Activated naive CD4-positive, alpha-beta T cell treated with anti-CD3 and anti-CD28 coated beads, Interleukin-2, amount 10 ng/mL, durations not matched to agents 7 days and 5 days (primary cell): ENCODE data around the gene FASN.

Experiments
- CTCF ChIA-PET: fragments of 350-600 bp; sonication (Branson Sonifier 250); formaldehyde crosslinking; loops from one replicate; lab custom pipeline; 2021; ENCODE audit warnings: antibody characterized with exemption; lab: Charles Lee
- DNase-seq: peaks from one replicate; pipeline ENCODE4 v3.0.0-alpha.2; 2020
- H3K27ac Mint-ChIP-seq: one replicate; pipeline ENCODE4 v1.8.0; 2021; ENCODE audit warnings: mild to moderate bottlenecking, moderate library complexity, mixed read lengths
- H3K27me3 Mint-ChIP-seq: one replicate; pipeline ENCODE4 v1.8.0; 2021; ENCODE audit warnings: mild to moderate bottlenecking, mixed read lengths
- H3K36me3 Mint-ChIP-seq: one replicate; pipeline ENCODE4 v1.8.0; 2021; ENCODE audit warnings: mixed read lengths
- H3K4me1 Mint-ChIP-seq: one replicate; pipeline ENCODE4 v1.8.0; 2021; ENCODE audit warnings: mixed read lengths
- H3K4me3 Mint-ChIP-seq: one replicate; pipeline ENCODE4 v1.8.0; 2021; ENCODE audit warnings: mild to moderate bottlenecking, moderate library complexity, mixed read lengths
- H3K9me3 Mint-ChIP-seq: one replicate; pipeline ENCODE4 v1.8.0; 2021; ENCODE audit warnings: mixed read lengths

The FASN gene

GRCh38 chr17:82112181-82112913 is 14.3 kb upstream of the FASN start:
- CTCF ChIA-PET: no interaction called here
- H3K36me3 Mint-ChIP-seq: no peaks in the 10 kb centered on the region
- no peak overlapping the region for H3K27ac Mint-ChIP-seq
- H3K27me3 Mint-ChIP-seq: no peaks in the 10 kb centered on the region
- DNase-seq: no peak
- H3K4me1 Mint-ChIP-seq: peaks cover 20% of the 10 kb centered on the region
- no peaks in the 10 kb centered on the region for H3K9me3 Mint-ChIP-seq
- H3K4me3 Mint-ChIP-seq: no peak overlapping the region

DNA sequence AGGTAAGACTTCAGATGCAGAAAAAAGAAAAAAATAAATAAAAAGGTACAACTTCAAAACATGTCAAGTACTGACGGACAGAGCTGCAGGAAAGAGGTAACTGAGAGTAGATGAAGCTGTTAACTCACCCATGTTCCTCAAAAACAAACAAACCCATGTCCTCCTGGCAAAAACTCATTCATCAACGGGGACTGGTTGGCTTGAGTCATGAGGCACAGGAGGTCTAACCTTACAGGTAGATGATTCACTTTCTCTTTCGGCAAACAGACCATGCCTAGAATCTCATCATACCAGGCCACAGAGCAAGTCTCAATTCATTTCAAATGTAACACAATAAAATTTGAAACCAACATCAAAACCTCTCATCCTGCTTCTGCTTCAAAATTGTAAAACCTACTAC is 12.3 kb upstream of the FASN start:
- Mint-ChIP-seq H3K36me3 (no peaks in the 10 kb centered on the region), H3K27me3 (no peaks in the 10 kb centered on the region), H3K9me3 (no peaks in the 10 kb centered on the region), H3K4me1 (peaks cover 40% of the 10 kb centered on the region), H3K4me3 (no peak overlapping the region), H3K27ac (peak overlapping the region; percentile 45)
- no peak for DNase-seq
- CTCF ChIA-PET: no interaction called here

GRCh38 chr17:82108961-82109475 is 11.0 kb upstream of the FASN start:
- Mint-ChIP-seq H3K36me3 (no peaks in the 10 kb centered on the region), H3K4me1 (peaks cover 46% of the 10 kb centered on the region), H3K4me3 (no peak overlapping the region), H3K27me3 (no peaks in the 10 kb centered on the region), H3K9me3 (no peaks in the 10 kb centered on the region), H3K27ac (peak overlapping the region; percentile 20)
- no peak for DNase-seq
- CTCF ChIA-PET: interaction anchor here (1.2 kb wide), 1 partner anchor 17 kb away, joined by 4 read pairs; no protein-coding TSS in a partner anchor

- no peaks in the 10 kb centered on the region for H3K9me3 Mint-ChIP-seq
- CTCF ChIA-PET: interaction anchor here (1.2 kb wide), 1 partner anchor 18 kb away, joined by 4 read pairs; no protein-coding TSS in a partner anchor
- H3K27me3 Mint-ChIP-seq: no peaks in the 10 kb centered on the region
- peaks cover 47% of the 10 kb centered on the region for H3K4me1 Mint-ChIP-seq
- DNase-seq: no peak
- no peak overlapping the region for H3K4me3 Mint-ChIP-seq
- H3K36me3 Mint-ChIP-seq: no peaks in the 10 kb centered on the region
- H3K27ac Mint-ChIP-seq: peak overlapping the region; percentile 71
Measured at GRCh38 chr17:82108496-82108945, 10.5 kb upstream of the FASN start.

DNA sequence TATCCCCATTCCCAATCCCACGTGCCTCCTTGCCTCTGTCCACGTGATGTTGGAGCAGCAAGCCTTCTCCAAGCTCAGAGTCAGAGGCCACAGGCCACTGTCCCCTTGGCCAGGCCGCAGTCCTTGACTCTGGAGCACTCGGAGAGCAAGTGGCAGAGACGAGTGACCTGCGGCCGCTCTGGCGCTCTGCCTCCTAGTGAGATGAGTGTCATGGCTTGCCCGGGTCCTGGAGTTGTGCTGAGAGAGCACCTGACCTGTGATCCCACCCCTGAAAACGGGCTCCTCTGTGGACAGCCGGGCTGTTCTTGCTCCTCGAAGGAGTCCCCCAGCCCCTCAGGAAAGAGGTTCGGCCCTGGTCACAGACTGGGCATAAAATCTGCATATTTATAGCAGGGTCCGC is 10.0 kb upstream of the FASN start:
- Mint-ChIP-seq H3K4me1 (peaks cover 47% of the 10 kb centered on the region), H3K27ac (peak overlapping the region; percentile 71), H3K9me3 (no peaks in the 10 kb centered on the region), H3K27me3 (no peaks in the 10 kb centered on the region), H3K36me3 (no peaks in the 10 kb centered on the region), H3K4me3 (no peak overlapping the region)
- CTCF ChIA-PET: interaction anchor here (1.2 kb wide), 1 partner anchor 18 kb away, joined by 4 read pairs; no protein-coding TSS in a partner anchor
- no peak for DNase-seq

GRCh38 chr17:82107341-82107860 is 9.4 kb upstream of the FASN start:
- Mint-ChIP-seq H3K27ac (peak overlapping the region; percentile 69), H3K36me3 (no peaks in the 10 kb centered on the region), H3K4me1 (peaks cover 47% of the 10 kb centered on the region), H3K27me3 (no peaks in the 10 kb centered on the region), H3K4me3 (peak overlapping the region; percentile 15), H3K9me3 (no peaks in the 10 kb centered on the region)
- DNase-seq: no peak
- CTCF ChIA-PET: interaction anchor here (1.0 to 1.3 kb wide), 3 partner anchors 9 to 77 kb away, joined by 4 to 5 read pairs (median 5); no protein-coding TSS in a partner anchor

DNA sequence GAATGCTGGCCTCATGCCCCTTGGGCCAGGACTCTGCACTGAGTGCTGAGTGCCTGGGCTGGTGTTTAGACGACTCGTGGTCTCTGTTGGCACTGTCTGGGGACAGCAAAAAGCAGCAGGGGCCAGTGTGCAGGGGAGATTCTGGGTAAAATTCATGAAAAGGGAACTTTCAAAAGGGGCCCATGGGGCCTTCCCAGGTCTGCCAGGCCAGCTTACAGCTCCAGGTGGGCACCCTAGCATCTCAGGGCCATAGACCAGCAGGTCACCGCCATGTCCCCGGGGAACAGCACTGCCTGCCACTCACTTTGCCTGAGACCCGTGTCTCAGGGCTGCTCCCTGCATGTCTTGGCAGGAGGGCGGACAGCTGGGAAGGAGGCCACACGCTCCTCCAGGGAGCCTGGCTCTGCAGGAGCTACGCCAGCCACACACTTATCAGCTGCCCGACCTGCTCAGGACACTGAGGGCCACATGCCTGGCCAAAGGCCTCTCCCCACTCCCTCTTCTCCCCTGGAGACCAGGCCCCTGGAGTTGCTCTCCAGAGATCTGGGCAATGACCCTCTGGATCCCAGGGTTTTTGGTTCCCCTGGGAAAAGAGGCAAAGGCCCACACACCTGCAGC is 8.8 kb upstream of the FASN start:
- peak overlapping the region; percentile 78 for H3K4me3 Mint-ChIP-seq
- CTCF ChIA-PET: interaction anchor here (0.7 to 2.1 kb wide), 5 partner anchors 9 to 76 kb away, joined by 3 to 5 read pairs (median 5); partner anchors contain the start of gene DCXR
- peak overlapping the region; percentile 95 for H3K27ac Mint-ChIP-seq
- H3K27me3 Mint-ChIP-seq: no peaks in the 10 kb centered on the region
- H3K36me3 Mint-ChIP-seq: no peaks in the 10 kb centered on the region
- H3K4me1 Mint-ChIP-seq: peaks cover 49% of the 10 kb centered on the region
- DNase-seq: no peak
- no peaks in the 10 kb centered on the region for H3K9me3 Mint-ChIP-seq

GRCh38 chr17:82105882-82106687 is 8.0 kb upstream of the FASN start:
- peak; percentile 78 for DNase-seq
- H3K4me3 Mint-ChIP-seq: peak overlapping the region; percentile 78
- CTCF ChIA-PET: interaction anchor here (0.7 to 2.1 kb wide), 6 partner anchors 10 to 147 kb away, joined by 3 to 5 read pairs (median 4); partner anchors contain the start of gene DCXR
- peak overlapping the region; percentile 95 for H3K27ac Mint-ChIP-seq
- H3K36me3 Mint-ChIP-seq: peaks cover 3% of the 10 kb centered on the region
- H3K9me3 Mint-ChIP-seq: no peaks in the 10 kb centered on the region
- H3K27me3 Mint-ChIP-seq: no peaks in the 10 kb centered on the region
- peaks cover 49% of the 10 kb centered on the region for H3K4me1 Mint-ChIP-seq

DNA sequence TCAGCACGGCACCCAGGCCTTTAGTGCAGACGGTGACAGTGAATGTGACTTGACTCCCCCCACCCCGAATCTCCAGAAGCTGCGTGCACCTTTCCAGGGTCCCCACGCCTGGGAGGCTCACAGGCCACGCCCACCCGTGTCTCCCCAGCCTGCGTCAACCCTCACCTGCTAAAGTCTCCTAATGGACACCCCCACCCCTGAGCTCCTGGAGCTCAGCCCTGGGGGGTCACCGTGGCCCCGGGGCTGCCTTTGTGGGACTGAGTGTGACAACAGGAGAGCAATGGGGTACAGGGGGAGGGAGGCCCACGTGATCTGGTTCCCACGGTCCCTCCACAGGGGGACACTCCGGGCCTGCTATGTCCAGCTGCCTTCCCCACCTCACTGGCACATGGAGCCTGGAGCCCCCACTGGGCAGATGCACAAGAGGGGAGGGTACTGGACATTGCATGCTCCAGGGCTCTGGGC is 7.4 kb upstream of the FASN start:
- Mint-ChIP-seq H3K9me3 (no peaks in the 10 kb centered on the region), H3K27me3 (no peaks in the 10 kb centered on the region), H3K4me1 (peaks cover 49% of the 10 kb centered on the region), H3K27ac (peak overlapping the region; percentile 95), H3K4me3 (peak overlapping the region; percentile 78), H3K36me3 (peaks cover 5% of the 10 kb centered on the region)
- CTCF ChIA-PET: interaction anchor here (0.8 to 2.1 kb wide), 2 partner anchors 9 to 146 kb away, joined by 4 to 5 read pairs; no protein-coding TSS in a partner anchor
- DNase-seq: no peak

DNA sequence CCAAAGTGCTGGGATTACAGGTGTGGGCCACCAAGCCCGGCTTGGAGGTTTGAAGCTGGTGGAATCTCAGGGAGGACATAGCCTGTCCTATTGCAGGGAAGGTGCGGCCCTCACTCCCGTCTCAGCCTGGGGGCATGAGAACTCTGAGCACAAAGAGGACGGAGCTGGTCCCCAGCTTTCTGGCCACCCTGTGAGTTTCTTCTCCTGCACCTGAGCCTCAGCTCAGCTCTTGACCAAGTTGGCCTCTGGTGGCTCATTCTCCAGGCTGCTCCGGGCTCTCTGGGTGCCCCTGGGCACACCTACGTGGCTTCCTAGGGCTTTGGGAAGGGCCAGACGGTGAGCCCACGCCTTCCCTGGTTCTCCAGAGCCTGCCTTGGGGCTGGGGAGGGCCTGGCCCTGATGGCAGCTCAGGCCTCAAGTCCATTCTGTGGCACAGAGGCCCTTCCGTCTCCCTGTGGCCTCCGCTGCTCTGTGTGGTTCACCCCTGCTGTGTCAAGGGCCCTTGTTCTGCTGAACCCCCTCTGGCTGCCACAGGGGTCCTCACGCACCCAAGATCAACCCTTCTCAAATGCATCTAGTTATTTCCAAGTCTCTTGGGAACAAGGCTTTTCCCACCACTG is 6.9 kb upstream of the FASN start:
- DNase-seq: no peak
- CTCF ChIA-PET: interaction anchor here (1.5 to 2.1 kb wide), 2 partner anchors 9 to 74 kb away, joined by 3 to 5 read pairs; no protein-coding TSS in a partner anchor
- no peaks in the 10 kb centered on the region for H3K9me3 Mint-ChIP-seq
- H3K27me3 Mint-ChIP-seq: no peaks in the 10 kb centered on the region
- H3K27ac Mint-ChIP-seq: peak overlapping the region; percentile 95
- H3K4me1 Mint-ChIP-seq: peaks cover 46% of the 10 kb centered on the region
- H3K4me3 Mint-ChIP-seq: peak overlapping the region; percentile 78
- peaks cover 5% of the 10 kb centered on the region for H3K36me3 Mint-ChIP-seq

DNA sequence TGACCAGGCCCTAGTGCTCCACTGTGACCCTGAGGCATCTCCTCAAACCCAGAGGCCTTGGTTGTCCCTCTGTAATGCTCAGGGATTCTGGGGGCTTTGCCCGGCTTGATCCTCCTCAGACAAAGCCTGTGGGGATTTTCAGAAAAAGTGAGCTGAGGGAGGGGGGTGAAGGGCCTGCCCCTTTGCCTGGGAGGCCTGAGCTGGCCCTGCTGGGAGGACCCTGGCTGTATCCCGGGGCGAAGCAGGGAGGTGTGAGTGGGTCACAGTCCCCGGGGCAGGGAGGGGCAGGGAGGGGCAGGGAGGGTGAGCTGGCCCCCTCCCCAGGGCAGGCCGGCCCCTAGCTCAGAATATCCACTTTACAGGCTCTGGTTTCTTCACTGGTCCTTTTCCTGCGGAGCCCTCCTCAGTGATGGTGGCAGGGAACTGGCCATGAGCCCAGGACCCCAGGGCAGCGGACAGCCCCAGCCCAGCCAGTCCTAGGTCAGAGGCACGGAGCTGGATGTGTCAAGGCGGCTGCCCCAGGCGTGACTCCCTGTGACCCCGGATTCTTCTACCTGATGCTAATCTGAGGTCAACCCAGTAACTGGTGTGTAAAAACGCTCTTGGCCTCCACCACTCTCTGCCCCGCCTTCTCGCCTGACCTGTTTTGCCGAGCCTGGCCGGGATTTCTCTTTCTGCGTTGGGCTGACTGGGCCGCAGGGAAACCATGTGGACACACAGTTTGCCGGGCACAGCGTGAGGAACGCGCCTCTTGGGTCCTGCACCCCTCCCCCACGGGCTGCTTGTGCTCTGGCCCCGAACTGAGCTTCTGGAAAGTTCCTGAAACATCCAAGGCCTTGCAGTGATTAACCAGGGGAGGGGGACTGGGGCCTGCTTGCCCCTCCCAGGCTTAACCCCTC is 5.8 kb upstream of the FASN start:
- Mint-ChIP-seq H3K4me3 (no peak overlapping the region), H3K27ac (no peak overlapping the region), H3K36me3 (peaks cover 6% of the 10 kb centered on the region), H3K9me3 (no peaks in the 10 kb centered on the region), H3K27me3 (no peaks in the 10 kb centered on the region), H3K4me1 (peaks cover 45% of the 10 kb centered on the region)
- CTCF ChIA-PET: interaction anchor here (1.0 to 1.5 kb wide), 2 partner anchors 66 to 73 kb away, joined by 3 to 4 read pairs; partner anchors contain the start of gene DCXR
- no peak for DNase-seq
